WTC11 (cell line): ENCODE data around the gene TMC1.

Experiments used
- CREM ChIP-seq: sonication (generic); formaldehyde crosslinking; IDR thresholded peaks from 2 replicates; pipeline ENCODE4 v1.8.1; 2022; ENCODE audit warnings: mild to moderate bottlenecking, missing genetic modification reagents, moderate library complexity
- SMAD4 ChIP-seq: sonication (generic); formaldehyde crosslinking; IDR thresholded peaks from 2 replicates; pipeline ENCODE4 v1.8.0; 2022; ENCODE audit warnings: mild to moderate bottlenecking, missing genetic modification reagents
- TF ChIP-seq, protein P1 (sequence below): sonication (generic); formaldehyde crosslinking; conservative IDR thresholded peaks from 2 replicates; pipeline ENCODE4 v1.8.1; 2023; ENCODE audit warnings: mild to moderate bottlenecking, low read depth, missing genetic modification reagents, moderate library complexity
- TF ChIP-seq, protein P2 (sequence below): fragments of 200-600 bp; IDR thresholded peaks from 2 replicates; pipeline ENCODE4 v1.8.0; 2022; ENCODE audit warnings: antibody characterized with exemption
- TF ChIP-seq, protein P3 (sequence below): sonication (generic); formaldehyde crosslinking; IDR thresholded peaks from 2 replicates; pipeline ENCODE4 v1.8.1; 2023; ENCODE audit warnings: mild to moderate bottlenecking, missing genetic modification reagents, moderate library complexity

DNA sequence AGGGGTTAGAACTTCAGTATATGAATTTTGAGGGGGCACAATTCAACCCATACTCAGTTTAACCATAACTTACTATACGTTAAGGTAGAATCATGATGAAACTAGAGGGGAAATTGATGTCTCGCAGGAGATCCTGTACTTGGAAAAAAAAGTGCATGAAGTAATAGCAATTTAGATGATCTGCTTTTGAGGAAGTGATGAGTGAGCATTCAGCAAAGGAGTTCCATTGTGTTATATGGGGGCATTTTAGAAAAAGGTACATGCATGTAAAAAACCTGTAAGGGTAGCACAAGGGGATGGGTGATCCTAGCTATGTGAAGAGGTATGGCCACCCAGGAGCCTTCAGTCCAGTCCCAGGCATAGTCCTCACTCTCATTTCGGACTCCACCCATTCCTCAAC, 14.8 kb upstream of the TMC1 start:
- no peak for TF ChIP-seq SMAD4 (CRISPR knock-in tag)
- no peak for TF ChIP-seq CREM (CRISPR knock-in tag)
- TF ChIP-seq, protein P1, sequence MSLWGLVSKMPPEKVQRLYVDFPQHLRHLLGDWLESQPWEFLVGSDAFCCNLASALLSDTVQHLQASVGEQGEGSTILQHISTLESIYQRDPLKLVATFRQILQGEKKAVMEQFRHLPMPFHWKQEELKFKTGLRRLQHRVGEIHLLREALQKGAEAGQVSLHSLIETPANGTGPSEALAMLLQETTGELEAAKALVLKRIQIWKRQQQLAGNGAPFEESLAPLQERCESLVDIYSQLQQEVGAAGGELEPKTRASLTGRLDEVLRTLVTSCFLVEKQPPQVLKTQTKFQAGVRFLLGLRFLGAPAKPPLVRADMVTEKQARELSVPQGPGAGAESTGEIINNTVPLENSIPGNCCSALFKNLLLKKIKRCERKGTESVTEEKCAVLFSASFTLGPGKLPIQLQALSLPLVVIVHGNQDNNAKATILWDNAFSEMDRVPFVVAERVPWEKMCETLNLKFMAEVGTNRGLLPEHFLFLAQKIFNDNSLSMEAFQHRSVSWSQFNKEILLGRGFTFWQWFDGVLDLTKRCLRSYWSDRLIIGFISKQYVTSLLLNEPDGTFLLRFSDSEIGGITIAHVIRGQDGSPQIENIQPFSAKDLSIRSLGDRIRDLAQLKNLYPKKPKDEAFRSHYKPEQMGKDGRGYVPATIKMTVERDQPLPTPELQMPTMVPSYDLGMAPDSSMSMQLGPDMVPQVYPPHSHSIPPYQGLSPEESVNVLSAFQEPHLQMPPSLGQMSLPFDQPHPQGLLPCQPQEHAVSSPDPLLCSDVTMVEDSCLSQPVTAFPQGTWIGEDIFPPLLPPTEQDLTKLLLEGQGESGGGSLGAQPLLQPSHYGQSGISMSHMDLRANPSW (CRISPR knock-in tag) = no peak
- TF ChIP-seq, protein P2, sequence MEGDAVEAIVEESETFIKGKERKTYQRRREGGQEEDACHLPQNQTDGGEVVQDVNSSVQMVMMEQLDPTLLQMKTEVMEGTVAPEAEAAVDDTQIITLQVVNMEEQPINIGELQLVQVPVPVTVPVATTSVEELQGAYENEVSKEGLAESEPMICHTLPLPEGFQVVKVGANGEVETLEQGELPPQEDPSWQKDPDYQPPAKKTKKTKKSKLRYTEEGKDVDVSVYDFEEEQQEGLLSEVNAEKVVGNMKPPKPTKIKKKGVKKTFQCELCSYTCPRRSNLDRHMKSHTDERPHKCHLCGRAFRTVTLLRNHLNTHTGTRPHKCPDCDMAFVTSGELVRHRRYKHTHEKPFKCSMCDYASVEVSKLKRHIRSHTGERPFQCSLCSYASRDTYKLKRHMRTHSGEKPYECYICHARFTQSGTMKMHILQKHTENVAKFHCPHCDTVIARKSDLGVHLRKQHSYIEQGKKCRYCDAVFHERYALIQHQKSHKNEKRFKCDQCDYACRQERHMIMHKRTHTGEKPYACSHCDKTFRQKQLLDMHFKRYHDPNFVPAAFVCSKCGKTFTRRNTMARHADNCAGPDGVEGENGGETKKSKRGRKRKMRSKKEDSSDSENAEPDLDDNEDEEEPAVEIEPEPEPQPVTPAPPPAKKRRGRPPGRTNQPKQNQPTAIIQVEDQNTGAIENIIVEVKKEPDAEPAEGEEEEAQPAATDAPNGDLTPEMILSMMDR = no peak
- TF ChIP-seq, protein P3, sequence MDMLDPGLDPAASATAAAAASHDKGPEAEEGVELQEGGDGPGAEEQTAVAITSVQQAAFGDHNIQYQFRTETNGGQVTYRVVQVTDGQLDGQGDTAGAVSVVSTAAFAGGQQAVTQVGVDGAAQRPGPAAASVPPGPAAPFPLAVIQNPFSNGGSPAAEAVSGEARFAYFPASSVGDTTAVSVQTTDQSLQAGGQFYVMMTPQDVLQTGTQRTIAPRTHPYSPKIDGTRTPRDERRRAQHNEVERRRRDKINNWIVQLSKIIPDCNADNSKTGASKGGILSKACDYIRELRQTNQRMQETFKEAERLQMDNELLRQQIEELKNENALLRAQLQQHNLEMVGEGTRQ = no peak
